CD4-positive, alpha-beta T cell treated with Interleukin-15 for 1 hour (primary cell): ENCODE results near the gene SBF2.
A peak's percentile ranks its signal among the peaks of the same experiment; 100 is the strongest.
"Not testable (repeated sequence)": the region's sequence is repeated elsewhere in the genome, so short reads cannot be mapped to it uniquely, and the experiment has no call there.

Source experiments
- DNase-seq: peaks from one replicate; pipeline ENCODE4 v3.0.0-alpha.2; 2020

The SBF2 gene

GRCh38 chr11:9943386-9944110 lies 350.5 kb downstream of the SBF2 start:
- no peak for DNase-seq

GRCh38 chr11:9941991-9942390 lies 352.0 kb downstream of the SBF2 start:
- DNase-seq = no peak

DNA sequence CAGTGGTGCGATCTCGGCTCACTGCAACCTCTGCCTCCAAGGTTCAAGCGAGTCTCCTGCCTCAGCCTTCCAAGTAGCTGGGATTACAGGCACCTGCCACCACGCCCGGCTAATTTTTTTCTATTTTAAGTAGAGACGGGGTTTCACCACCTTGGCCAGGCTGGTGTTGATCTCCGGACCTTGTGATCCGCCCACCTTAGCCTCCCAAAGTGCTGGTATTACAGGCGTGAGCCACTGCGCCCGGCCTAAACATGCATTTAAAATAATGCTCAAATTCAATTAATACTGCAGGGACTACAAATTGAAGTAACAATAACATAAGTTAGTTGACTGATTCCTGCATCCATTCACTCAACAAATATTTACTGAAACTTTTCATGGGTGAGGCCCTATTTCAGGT lies 354.9 kb downstream of the SBF2 start:
- DNase-seq = not testable (repeated sequence)

DNA sequence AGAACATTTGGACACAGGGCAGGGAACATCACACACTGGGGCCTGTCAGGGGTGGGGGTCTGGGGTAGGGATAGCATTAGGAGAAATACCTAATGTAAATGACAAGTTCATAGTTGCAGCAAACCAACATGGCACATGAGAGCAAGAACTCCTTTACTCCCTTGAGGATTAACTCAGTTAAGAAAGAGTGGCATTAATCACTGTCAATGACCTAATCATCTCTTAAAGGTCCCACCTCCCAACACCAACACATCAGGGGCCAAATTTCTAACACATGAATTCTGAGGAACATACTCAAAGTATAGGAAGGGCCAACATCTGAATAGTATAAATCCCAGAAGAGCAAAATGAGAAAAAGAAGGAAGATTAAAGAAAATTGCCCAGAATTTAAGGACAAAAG lies 357.3 kb downstream of the SBF2 start:
- no peak for DNase-seq

- DNase-seq = not testable (repeated sequence)
Measured at GRCh38 chr11:9932843-9933242, 361.2 kb downstream of the SBF2 start.

DNA sequence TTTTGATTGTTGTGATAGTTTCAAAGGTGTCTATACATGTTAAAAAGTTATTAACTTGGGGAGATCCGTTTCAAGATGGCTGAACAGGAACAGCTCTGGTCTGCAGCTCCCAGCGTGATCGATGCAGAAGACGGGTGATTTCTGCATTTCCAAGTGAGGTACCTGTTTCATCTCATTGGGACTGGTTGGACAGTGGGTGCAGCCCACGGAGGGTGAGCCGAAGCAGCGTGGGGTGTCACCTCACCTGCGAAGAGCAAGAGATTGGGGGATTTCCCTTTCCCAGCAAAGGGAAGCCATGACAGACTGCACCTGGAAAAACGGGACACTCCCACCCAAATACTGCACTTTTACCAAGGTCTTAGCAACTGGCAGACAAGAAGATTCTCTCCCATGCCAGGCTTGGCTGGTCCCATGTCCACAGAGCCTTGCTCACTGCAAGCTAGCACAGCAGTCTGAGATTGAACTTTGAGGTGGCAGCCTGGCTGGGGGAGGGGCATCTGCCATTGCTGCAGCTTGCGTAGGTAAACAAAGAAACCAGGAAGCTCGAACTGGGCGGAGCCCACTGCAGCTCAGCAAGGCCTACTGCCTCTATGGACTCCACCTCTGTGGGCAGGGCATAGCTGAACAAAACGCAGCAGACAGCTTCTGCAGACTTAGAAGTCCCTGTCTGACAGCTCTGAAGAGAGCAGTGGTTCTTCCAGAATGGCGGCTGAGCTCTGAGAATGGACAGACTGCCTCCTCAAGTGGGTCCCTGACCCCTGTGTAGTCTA lies 363.3 kb downstream of the SBF2 start:
- peak; percentile 16 for DNase-seq

DNA sequence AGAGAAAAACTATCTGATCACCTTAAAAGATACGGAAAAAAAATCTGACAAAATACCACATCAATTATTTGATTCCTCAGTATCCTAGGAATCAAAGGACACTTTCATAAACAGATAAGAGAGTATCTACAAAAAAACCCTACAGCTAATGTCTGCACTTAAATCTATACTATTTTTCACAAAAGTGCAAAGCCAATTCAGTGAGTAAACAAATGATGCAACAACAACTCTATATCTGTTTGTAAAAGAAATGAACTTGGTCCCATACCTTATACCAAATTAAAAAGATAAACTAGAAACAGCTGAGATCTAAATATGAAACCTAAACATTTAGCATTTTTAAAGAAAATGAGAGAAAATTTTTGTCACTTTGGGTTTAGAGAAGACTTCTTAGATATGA lies 366.3 kb downstream of the SBF2 start:
- no peak for DNase-seq

- DNase-seq = no peak
Measured at GRCh38 chr11:9923280-9923679, 370.7 kb downstream of the SBF2 start.

DNA sequence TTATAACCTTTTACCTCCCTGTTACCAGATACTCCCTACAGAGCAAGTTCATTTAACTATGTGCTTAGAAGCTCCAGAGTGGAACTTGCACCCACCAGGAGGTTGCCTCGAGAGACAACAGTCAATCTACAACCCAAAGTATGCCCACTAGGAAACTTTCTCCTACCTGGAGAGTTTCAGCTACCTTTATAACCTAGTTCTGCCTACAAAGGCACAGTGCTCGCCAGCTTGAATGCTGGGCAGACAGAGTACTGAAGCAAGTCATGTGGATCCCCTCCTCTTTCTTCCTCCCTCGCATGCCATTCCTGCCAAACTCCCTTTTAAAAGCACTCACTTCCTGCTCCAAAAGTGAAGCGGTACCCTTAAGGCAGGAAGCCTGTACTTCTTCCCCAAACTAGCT lies 371.2 kb downstream of the SBF2 start:
- no peak for DNase-seq

DNA sequence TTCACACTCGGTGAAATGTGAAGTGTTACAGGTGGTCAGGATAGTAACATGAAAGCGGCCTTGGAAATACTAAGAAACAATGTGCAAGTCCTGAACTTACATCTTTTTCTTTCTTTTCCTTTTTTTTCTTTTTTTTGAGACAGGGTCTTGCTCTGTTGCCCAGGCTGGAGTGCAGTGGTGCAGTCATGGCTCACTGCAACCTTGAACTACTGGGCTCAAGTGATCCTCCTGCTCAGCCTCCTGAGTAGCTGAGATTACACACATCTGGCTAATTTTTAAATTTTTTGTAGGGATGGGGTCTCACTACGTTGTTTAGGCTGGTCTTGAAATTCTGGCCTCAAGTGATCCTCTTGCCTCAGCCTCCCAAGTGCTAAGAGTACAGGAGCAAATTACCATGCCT lies 377.5 kb downstream of the SBF2 start:
- no peak for DNase-seq

GRCh38 chr11:9914064-9914463 lies 380.0 kb downstream of the SBF2 start:
- no peak for DNase-seq

DNA sequence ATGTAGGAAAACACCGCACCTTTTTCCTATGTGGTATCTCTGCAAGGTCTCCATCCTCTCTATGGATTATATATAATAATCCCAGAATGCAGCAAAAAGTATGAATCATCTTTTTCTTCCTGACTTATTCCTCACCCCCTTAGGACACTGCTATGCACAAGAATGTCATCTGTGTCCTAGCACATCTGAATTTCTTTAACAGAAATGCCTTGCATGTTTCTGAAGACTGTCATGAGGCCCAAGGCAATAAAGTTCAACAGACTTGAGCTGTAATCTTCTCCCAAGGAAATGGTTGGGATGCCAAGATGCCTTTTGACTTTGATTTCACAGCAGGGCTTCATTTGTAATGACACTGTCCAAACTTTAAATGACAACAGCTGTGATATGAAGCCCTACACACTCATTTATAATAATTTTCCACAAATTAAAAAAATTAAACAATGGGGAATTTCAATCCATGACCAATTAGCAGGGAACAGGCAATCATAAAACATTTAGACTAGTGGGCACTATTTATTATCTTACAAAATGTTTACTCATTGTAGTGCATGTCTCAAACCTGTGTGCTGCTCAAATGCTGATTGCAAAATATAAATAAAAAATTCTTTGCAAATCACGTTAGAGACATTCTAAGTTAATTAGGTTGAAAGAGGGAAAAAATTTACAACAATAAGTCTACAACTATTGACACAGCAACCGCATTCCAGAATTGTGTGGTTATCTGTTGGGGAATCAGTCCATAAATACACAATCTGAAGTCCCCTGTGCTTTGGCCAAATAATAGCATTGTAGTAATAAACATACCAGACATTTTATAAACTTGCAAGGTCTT lies 387.8 kb downstream of the SBF2 start:
- no peak for DNase-seq

- DNase-seq = no peak
Measured at GRCh38 chr11:9905501-9905951, 388.5 kb downstream of the SBF2 start.

DNA sequence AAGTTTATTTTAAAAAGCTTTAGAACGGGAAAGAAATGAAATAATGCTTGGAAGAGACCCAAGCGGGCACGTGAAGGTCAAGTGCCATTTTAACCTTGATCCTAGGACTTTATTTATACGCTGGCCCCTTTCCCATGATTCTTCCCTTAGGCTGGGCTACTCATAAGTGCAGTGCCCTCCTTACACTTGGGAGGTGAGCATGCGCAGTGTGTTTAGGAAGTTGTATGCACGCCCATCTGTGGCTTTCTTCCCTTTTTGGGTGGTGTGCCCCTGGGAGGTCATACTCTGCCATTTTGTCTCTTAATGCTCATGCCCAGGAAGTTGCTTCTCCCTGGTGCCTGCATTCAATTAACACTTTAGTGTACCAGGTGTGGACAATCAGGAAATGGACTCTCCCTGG lies 390.4 kb downstream of the SBF2 start:
- DNase-seq = no peak

GRCh38 chr11:9901943-9902342 lies 392.1 kb downstream of the SBF2 start:
- no peak for DNase-seq

DNA sequence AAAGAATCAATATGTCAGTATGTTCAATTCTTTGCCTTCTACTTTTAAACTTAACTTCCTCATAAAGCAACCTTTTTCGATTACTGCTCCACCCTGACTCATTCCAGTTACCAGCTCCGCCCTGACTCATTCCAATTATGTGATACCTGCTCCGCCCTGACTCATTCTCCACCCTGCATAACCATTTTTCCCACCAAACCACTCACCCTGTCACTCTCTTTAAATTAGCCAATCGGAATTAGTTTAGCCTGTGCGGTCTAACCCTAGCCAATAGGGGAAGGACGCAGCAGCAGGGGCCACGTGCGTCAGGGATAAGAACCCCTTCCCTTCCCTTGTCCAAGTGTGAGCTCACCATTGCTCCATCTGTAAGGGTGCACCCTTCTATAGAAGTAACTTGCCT lies 393.8 kb downstream of the SBF2 start:
- DNase-seq = peak; percentile 21

DNA sequence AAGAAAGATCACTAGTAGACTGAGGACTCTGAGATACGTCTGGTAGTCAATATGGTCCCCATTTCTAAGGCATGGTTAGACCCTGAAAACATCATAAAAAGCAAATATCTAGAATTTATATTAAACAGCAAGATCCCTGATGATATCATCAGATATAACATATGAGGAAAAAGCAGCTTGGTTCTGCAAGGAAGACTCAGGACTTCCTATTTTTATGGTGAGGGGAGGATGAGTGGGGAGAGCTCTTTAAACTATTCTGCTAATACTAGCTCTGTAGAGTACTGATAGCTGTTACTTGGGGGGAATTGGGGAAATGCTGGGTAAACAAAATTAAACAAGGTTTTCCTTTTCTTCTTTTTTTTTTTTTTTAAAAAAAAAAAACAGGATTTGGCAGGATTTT lies 394.3 kb downstream of the SBF2 start:
- DNase-seq = no peak

GRCh38 chr11:9896902-9897301 lies 397.1 kb downstream of the SBF2 start:
- DNase-seq = no peak

DNA sequence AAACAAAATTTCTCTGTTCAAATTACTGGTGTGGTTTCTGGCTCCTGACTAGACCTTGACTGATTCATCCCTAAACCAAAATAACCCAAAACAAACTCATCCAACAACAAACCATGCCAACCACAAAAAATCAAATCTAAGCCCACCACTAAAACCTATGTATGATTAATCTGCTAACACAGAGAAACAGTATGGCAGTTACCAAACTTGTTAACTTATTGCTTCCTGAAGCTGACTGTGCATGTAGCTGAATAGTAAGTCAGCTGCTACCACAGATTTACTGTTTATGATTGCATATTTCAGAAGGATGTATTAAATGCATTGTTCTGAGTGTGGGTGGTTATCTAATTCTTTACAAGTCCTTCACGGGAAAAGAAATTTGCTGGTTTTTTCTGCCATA lies 399.0 kb downstream of the SBF2 start:
- DNase-seq = no peak

GRCh38 chr11:9893474-9893873 lies 400.5 kb downstream of the SBF2 start:
- no peak for DNase-seq

GRCh38 chr11:9888938-9889337 lies 405.1 kb downstream of the SBF2 start:
- no peak for DNase-seq

DNA sequence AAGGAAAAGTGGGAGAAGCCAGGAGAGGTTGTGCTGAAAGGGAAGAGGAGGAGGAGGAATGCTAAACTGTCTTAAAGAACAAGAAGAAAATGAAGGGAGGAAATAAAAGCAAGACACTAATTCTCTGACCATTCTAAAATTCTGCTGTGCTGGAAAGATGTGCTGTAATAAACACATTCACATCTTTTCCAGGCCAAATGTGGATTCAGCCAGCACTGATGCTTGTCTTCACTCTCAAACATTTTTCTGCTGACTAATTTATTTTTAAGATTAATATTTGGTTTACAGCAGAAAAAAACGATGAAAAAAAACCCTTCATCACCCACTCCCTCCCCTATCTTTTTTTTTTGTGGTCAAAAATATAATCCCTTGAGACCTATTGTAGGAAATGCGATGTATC lies 406.5 kb downstream of the SBF2 start:
- no peak for DNase-seq

DNA sequence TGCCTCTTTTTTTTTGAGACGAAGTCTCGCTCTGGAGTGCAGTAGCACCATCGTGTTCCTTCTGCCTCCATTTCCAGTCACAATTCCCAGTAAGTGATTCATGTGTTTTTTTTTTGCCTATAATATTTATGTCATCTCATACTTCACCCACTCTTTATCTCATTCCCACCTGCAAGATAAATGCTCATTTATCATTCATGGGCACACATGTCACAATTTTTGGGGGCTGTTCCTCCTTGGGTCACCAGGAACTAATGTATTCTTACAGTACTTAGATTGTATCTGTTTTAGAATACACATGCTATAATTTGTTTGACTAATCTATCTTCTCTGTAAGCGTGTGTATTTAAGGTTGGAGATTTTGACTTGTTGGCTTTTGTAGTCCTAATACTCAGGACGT lies 407.4 kb downstream of the SBF2 start:
- DNase-seq = no peak

- DNase-seq = no peak
Measured at GRCh38 chr11:9884601-9885000, 409.4 kb downstream of the SBF2 start.
